Right atrium auricular region (tissue), 2 donors: ENCODE data around the gene CENPT. TPM values are rescaled to one million over a fixed set of nuclear protein-coding genes. Genes with fewer than 3 reads are reported as not detected.

Experiments used
- DNase-seq: peaks from one replicate; pipeline ENCODE4 v3.0.0-alpha.2; 2019; ENCODE audit warnings: low spot score
- H3K27ac ChIP-seq, 2 donors: fragments of 200-600 bp; sonication (generic); 1 replicate in 1 of 2; 2 replicates in 1 of 2; pipeline ENCODE4 v1.5.1; 2016 to 2019
- H3K27me3 ChIP-seq, 2 donors: fragments of 200-600 bp; sonication (generic); one replicate each; pipeline versions ENCODE4 v1.5.1 to v1.6.0; 2017 to 2019
- H3K36me3 ChIP-seq: fragments of 200-600 bp; sonication (generic); one replicate; pipeline ENCODE4 v1.5.1; 2016
- H3K4me1 ChIP-seq, 2 donors: fragments of 200-600 bp; sonication (generic); one replicate each; pipeline versions ENCODE4 v1.5.1 to v1.6.0; 2017 to 2019
- H3K4me3 ChIP-seq, 2 donors: fragments of 200-600 bp; sonication (generic); 1 replicate in 1 of 2; 2 replicates in 1 of 2; pipeline ENCODE4 v1.5.1; 2017 to 2019; ENCODE audit warnings: mild to moderate bottlenecking in 1 of 2, moderate library complexity in 1 of 2
- H3K9me3 ChIP-seq, 2 donors: fragments of 200-600 bp; sonication (generic); one replicate each; pipeline ENCODE4 v1.5.1; 2019
- CTCF ChIP-seq, 2 donors: fragments of 200-600 bp; sonication (generic); IDR thresholded peaks; one replicate each; pipeline ENCODE4 v1.5.1; 2019; ENCODE audit warnings: antibody characterized with exemption in 2 of 2
- total RNA-seq, 2 donors: library from RNA; depleted of rRNA; stranded (reverse); fragments of >200 nt; gene quantifications; one replicate each; pipeline ENCODE4 v1.1.0, GENCODE V29; 2016

CENPT gene
- total RNA-seq, 2 donors from 2014 or later: 8.7 to 19.1 TPM

GRCh38 chr16:67779256-67780014, 68.1 kb downstream of the CENPT start:
- Histone ChIP-seq H3K9me3 (no peaks in the 10 kb centered on the region), H3K36me3 (no peaks in the 10 kb centered on the region), H3K27ac (no peak overlapping the region), H3K4me3 (no peak overlapping the region), H3K4me1 (peaks cover 0 to 9% of the 10 kb centered on the region in 2 donors), H3K27me3 (no peaks in the 10 kb centered on the region)
- TF ChIP-seq CTCF (IDR thresholded peaks at IDR 0.05): no peak
- DNase-seq: no peak

Other genes with a start within 250 kb of the CENPT start
- under 1 TPM in 1 of 2 donors, not detected in 1; 0.47 TPM for gene CARMIL2, start 202.5 kb downstream of the CENPT start, total RNA-seq
- gene ACD, start 187.4 kb downstream of the CENPT start, total RNA-seq: 10 to 100 TPM in 1 of 2 donors, 1 to 10 TPM in 1; 7.0 to 10.8 TPM
- gene PARD6A, start 186.7 kb downstream of the CENPT start, total RNA-seq: 1 to 10 TPM; 3.9 to 5.6 TPM
- 10 to 100 TPM in 1 of 2 donors, 1 to 10 TPM in 1; 9.2 to 12.3 TPM for gene ENKD1, start 180.9 kb downstream of the CENPT start, total RNA-seq
- gene C16orf86, start 180.9 kb downstream of the CENPT start, total RNA-seq: 1 to 10 TPM; 3.6 to 7.7 TPM
- 1 to 10 TPM; 7.1 to 9.2 TPM for gene GFOD2, start 128.4 kb downstream of the CENPT start, total RNA-seq
- gene RANBP10, start 41.1 kb downstream of the CENPT start, total RNA-seq: 1 to 10 TPM; 7.8 to 8.9 TPM
- gene TSNAXIP1, start 40.8 kb downstream of the CENPT start, total RNA-seq: under 1 TPM in 1 of 2 donors, not detected in 1; 0.55 TPM
- 10 to 100 TPM; 42.5 to 59.4 TPM for gene THAP11, start 5.4 kb downstream of the CENPT start, total RNA-seq
- gene NUTF2, start 760 bp downstream of the CENPT start, total RNA-seq: 100 to 1,000 TPM in 1 of 2 donors, 10 to 100 TPM in 1; 44.6 to 132 TPM
- 10 to 100 TPM; 21.2 to 39.5 TPM for gene EDC4, start 25.4 kb upstream of the CENPT start, total RNA-seq
- not detected for gene NRN1L, start 37.2 kb upstream of the CENPT start, total RNA-seq
- 10 to 100 TPM; 18.4 to 23.2 TPM for gene PSKH1, start 45.6 kb upstream of the CENPT start, total RNA-seq
- gene CTRL, start 84.2 kb upstream of the CENPT start, total RNA-seq: under 1 TPM in 1 of 2 donors, not detected in 1; 0.59 TPM
- gene PSMB10, start 89.2 kb upstream of the CENPT start, total RNA-seq: 10 to 100 TPM; 37.3 to 38.4 TPM
- gene LCAT, start 96.4 kb upstream of the CENPT start, total RNA-seq: 10 to 100 TPM in 1 of 2 donors, 1 to 10 TPM in 1; 2.9 to 11.8 TPM
- gene SLC12A4, start 120.9 kb upstream of the CENPT start, total RNA-seq: 10 to 100 TPM; 39.5 to 85.9 TPM
- not detected for gene DPEP3, start 132.8 kb upstream of the CENPT start, total RNA-seq
- gene DPEP2, start 151.8 kb upstream of the CENPT start, total RNA-seq: 1 to 10 TPM in 1 of 2 donors, under 1 TPM in 1; 0.85 to 1.6 TPM
- not detected for gene DPEP2NB, start 168.2 kb upstream of the CENPT start, total RNA-seq
- 1 to 10 TPM; 4.3 to 4.8 TPM for gene DDX28, start 175.5 kb upstream of the CENPT start, total RNA-seq
- gene DUS2, start 175.6 kb upstream of the CENPT start, total RNA-seq: 1 to 10 TPM; 4.5 to 4.9 TPM
- gene NFATC3, start 237.7 kb upstream of the CENPT start, total RNA-seq: 10 to 100 TPM; 24.5 to 45.0 TPM